ENCODE data around the gene ADAM23.

ADAM23 gene

DNA sequence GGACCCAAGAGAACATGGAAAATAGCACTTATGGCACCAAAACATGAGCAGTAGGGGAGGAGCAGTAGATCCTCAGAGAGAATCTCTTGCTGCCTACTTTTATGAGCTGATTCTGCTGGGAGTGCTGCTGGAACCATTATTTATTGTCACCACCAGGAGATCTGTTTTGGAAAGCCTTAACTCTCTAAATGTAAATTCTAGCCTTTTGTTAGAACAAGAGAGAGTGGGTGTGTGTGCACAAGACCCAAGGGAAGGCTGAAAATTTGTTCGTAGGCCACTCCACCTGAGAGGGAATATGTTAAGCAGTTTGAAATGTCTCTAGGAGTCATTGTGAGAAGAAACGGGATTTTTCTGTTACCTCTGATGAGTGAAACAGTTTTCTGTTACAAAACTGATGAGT lies 182.8 kb downstream of the ADAM23 start:
- TF ChIP-seq, protein P1, sequence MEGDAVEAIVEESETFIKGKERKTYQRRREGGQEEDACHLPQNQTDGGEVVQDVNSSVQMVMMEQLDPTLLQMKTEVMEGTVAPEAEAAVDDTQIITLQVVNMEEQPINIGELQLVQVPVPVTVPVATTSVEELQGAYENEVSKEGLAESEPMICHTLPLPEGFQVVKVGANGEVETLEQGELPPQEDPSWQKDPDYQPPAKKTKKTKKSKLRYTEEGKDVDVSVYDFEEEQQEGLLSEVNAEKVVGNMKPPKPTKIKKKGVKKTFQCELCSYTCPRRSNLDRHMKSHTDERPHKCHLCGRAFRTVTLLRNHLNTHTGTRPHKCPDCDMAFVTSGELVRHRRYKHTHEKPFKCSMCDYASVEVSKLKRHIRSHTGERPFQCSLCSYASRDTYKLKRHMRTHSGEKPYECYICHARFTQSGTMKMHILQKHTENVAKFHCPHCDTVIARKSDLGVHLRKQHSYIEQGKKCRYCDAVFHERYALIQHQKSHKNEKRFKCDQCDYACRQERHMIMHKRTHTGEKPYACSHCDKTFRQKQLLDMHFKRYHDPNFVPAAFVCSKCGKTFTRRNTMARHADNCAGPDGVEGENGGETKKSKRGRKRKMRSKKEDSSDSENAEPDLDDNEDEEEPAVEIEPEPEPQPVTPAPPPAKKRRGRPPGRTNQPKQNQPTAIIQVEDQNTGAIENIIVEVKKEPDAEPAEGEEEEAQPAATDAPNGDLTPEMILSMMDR (IDR thresholded peaks at IDR 0.05; ENCODE audit: extremely low read depth, missing control alignments): no peak

DNA sequence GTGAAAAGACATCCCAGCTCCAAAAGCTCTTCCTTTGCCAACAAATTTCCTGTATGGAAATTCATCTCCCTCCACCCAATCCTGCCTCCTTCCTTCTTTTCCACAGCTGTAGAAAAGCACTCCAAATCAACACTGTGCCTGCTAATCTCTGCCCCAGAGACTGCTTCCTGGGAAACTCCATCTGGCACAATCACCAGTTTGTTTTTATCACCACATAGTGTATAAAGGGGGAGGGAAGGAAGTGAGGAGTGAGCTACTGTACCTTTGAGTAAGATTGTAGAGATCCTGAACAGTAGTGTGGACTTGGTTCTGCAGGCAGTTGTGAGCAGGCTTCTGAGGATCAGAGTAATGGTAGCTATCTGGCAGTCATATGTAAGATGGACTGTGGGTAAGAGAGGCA lies 184.3 kb downstream of the ADAM23 start:
- TF ChIP-seq, protein P1 (IDR thresholded peaks at IDR 0.05; ENCODE audit: extremely low read depth, missing control alignments): no peak
- DNase-seq (ENCODE audit: low spot score): no peak

More for the DNA sequence above, 182.8 kb downstream of the ADAM23 start:
- no peak for DNase-seq (ENCODE audit: low spot score)

DNA sequence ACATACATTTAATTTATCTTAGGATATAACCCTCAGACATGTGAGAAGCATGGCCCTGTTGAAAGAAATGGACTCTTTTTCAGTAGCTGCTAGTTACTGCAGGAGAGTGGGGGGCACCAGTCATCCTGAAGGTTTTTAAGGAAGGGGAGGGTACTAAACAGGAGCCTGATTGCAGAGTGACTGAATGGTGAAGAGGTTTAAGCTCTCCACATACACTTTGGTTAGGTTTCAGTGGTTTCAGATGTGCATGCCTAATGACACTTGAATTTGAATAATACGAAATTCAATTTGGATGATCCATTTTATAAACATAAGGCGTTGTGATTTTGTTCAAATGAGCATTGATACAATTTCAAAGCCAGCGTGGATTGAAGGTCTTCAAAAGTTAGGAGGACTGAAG lies 188.0 kb downstream of the ADAM23 start:
- TF ChIP-seq, protein P1 (IDR thresholded peaks at IDR 0.05; ENCODE audit: extremely low read depth, missing control alignments): no peak
- no peak for DNase-seq (ENCODE audit: low spot score)

GRCh38 chr2:206635015-206635414 lies 191.7 kb downstream of the ADAM23 start:
- DNase-seq (ENCODE audit: low spot score): no peak
- TF ChIP-seq, protein P1 (IDR thresholded peaks at IDR 0.05; ENCODE audit: extremely low read depth, missing control alignments): no peak

DNA sequence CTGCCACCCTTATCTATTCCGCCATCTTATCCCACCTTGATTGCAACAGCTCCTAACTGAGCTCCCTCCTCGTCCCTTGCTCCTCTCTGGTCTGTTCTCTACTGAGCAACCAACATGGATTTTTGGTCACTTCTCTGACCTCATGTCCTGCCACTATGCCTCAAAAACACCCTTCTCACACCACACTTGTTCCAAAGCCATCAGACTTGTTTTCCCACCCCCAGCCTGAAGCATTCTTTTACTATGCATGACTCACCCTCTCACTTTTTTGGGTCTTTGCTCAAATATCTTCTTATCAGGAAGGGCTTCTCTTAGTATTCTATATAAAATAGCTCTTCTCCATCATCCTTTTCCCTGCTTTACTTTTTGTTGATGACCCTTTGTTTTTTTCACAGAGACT lies 196.3 kb downstream of the ADAM23 start:
- no peak for DNase-seq (ENCODE audit: low spot score)
- TF ChIP-seq, protein P1 (IDR thresholded peaks at IDR 0.05; ENCODE audit: extremely low read depth, missing control alignments): no peak

GRCh38 chr2:206641226-206641625 lies 197.9 kb downstream of the ADAM23 start:
- DNase-seq (ENCODE audit: low spot score): no peak
- TF ChIP-seq, protein P1 (IDR thresholded peaks at IDR 0.05; ENCODE audit: extremely low read depth, missing control alignments): no peak

DNA sequence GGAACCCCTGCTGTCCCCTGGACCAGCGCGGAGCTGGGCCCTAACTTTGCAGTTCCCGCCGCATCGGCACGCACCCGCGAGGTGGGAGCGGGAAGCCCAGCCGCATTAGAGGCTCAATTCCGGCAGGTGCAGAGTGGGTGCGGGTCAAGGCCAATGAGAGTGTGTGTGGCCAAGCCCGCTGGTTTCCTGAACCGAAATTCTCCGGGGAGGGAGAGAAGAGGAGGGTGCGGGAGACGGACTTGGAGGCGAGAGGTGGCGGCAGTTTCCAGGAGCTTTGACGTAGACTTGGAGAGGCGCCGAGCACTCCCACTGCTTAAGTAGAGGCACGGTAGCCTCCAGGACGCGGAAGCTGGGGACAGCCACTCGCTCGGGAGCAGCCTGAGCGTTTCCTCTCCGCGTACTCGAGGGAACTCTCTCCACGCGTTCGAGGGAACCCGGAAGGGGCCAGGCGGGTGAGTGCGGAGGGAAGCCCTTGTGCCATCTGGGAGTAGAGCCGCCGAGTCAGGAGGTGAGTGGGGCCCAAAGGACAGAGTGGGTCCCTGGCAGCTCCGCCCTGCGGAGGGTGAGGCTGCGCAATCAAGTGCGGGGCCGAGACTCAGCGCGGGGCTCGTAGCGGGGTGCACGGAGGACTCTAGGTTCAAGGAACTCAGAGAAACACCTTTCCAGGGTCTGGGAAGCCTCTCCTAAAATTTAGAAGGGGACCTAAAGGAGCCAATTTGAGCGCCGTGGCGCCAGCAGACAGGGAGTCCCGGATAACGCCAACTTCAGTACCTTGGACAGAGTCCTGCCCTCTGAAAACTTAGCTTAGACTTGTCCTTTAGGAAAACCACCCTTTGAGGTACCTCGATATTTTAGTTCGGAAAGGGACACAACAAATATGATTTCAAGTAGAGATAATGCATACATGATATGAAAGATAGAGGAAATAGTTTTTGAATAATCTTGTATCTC lies 199.0 kb downstream of the ADAM23 start, which contains the start of gene FAM237A:
TSS of gene FAM237A (plus strand) at position 413 of the 951 bp plus-strand sequence. CDS start 1,750 bp downstream, outside the sequence.
- peak; percentile 36 for DNase-seq (ENCODE audit: low spot score)
- TF ChIP-seq, protein P1 (IDR thresholded peaks at IDR 0.05; ENCODE audit: extremely low read depth, missing control alignments): no peak

All from GM20000 (cell line).